ENCODE results near the gene CD82. TPM values are rescaled to one million over a fixed set of nuclear protein-coding genes. Genes with fewer than 3 reads are reported as not detected.

Gene CD82
- total RNA-seq, 1 donor from 2014 or later, result 425 TPM

- DNase-seq (ENCODE audit: low spot score), result no peak
- Mint-ChIP-seq H3K27me3 (ENCODE audit: low read depth) (peaks cover 3% of the 10 kb centered on the region), H3K4me3 (ENCODE audit: low read depth) (no peak overlapping the region), H3K36me3 (ENCODE audit: low read depth) (peaks cover 3% of the 10 kb centered on the region), H3K27ac (peak overlapping the region; percentile 26), H3K9me3 (no peaks in the 10 kb centered on the region), H3K4me1 (ENCODE audit: low read depth) (peaks cover 42% of the 10 kb centered on the region)
- intact Hi-C loops (cut with micrococcal nuclease), result loop anchor here (10.0 kb wide), 1 partner anchor 333 kb away; no protein-coding TSS in a partner anchor
Observed at GRCh38 chr11:44527476-44527875, 38.0 kb upstream of the CD82 start.

DNA sequence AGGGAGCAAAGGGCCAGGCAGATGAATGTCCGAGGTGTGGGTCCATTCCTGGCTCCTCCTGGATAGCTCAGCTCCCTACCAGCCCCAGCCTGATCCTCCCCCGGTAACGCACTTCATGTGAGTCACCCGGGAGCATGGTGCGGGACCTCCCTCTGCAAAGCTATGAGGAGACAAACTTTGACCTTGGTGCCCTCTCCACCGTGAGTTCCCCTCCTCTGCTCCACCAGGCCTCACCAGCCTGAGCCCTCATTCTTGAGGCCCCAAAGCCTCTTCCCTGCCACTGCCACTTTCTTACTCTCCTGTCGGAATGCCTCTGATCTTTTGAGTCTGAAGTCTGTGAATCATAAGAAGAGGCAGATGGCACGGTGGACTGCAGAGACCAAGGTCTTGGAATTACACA is 37.4 kb upstream of the CD82 start:
- H3K27ac Mint-ChIP-seq, result peak overlapping the region; percentile 76
- H3K4me1 Mint-ChIP-seq (ENCODE audit: low read depth), result peaks cover 42% of the 10 kb centered on the region
- intact Hi-C loops (cut with micrococcal nuclease), result loop anchor here (10.0 kb wide), 1 partner anchor 333 kb away; no protein-coding TSS in a partner anchor
- H3K9me3 Mint-ChIP-seq, result no peaks in the 10 kb centered on the region
- no peaks in the 10 kb centered on the region for H3K27me3 Mint-ChIP-seq (ENCODE audit: low read depth)
- peaks cover 3% of the 10 kb centered on the region for H3K36me3 Mint-ChIP-seq (ENCODE audit: low read depth)
- DNase-seq (ENCODE audit: low spot score), result no peak
- no peak overlapping the region for H3K4me3 Mint-ChIP-seq (ENCODE audit: low read depth)

DNA sequence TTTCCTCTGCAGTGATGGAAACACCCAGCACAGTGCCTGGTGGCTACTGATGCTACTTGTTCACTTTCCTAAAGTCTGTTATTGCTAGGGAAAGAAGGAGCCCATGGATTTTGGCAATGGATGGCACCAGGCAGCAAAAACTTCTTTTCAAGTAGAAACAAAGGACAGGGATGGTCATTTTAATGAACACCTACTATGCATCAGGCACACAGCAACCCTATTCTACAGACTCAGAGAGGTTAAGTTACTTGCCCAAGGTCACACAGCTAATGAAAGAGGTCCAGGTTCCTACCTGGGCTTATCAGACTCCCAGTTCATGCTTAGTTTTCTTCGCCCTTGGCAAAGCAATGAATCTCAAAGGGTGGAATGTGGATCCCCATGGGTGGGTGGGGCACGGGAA is 36.9 kb upstream of the CD82 start:
- peak overlapping the region; percentile 76 for H3K27ac Mint-ChIP-seq
- peaks cover 42% of the 10 kb centered on the region for H3K4me1 Mint-ChIP-seq (ENCODE audit: low read depth)
- H3K27me3 Mint-ChIP-seq (ENCODE audit: low read depth), result no peaks in the 10 kb centered on the region
- no peak overlapping the region for H3K4me3 Mint-ChIP-seq (ENCODE audit: low read depth)
- intact Hi-C loops (cut with micrococcal nuclease), result loop anchor here (10.0 kb wide), 1 partner anchor 334 kb away; no protein-coding TSS in a partner anchor
- DNase-seq (ENCODE audit: low spot score), result no peak
- peaks cover 3% of the 10 kb centered on the region for H3K36me3 Mint-ChIP-seq (ENCODE audit: low read depth)
- H3K9me3 Mint-ChIP-seq, result no peaks in the 10 kb centered on the region

DNA sequence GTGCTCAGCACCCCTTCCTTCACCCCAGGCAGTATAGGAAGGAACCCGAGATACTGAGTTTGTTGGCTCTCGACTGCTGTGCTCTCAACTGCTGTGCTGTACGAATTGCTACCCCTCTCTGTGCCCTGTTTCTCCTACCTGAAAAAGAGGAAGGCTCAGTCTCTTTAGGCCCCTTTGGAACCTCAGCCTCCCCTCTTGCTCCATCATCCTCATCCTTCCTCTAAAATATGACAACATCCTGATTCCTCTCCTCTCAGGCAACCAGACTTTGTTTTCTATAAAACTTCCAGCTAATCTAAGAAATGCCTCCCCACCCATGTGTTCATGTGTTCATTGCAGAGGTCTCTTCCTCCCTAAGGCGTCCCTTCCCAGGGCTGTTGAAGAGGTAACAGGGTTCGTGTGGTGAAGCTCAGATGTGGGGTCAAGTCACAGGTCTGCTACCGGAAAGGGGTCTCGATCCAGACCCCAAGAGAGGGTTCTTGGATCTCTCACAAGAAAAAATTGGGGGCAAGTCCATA is 35.5 kb upstream of the CD82 start:
- Mint-ChIP-seq H3K9me3 (no peaks in the 10 kb centered on the region), H3K27ac (peak overlapping the region; percentile 97), H3K36me3 (ENCODE audit: low read depth) (peaks cover 3% of the 10 kb centered on the region), H3K27me3 (ENCODE audit: low read depth) (no peaks in the 10 kb centered on the region), H3K4me3 (ENCODE audit: low read depth) (peak overlapping the region; percentile 63), H3K4me1 (ENCODE audit: low read depth) (peaks cover 37% of the 10 kb centered on the region)
- no peak for DNase-seq (ENCODE audit: low spot score)
- intact Hi-C loops (cut with micrococcal nuclease), result loop anchor here (1.0 to 10.0 kb wide), 3 partner anchors 35 to 335 kb away; partner anchors contain the start of gene CD82

GRCh38 chr11:44530413-44531115 is 34.9 kb upstream of the CD82 start:
- Mint-ChIP-seq H3K9me3 (no peaks in the 10 kb centered on the region), H3K36me3 (ENCODE audit: low read depth) (peaks cover 3% of the 10 kb centered on the region), H3K27ac (peak overlapping the region; percentile 97), H3K4me1 (ENCODE audit: low read depth) (peaks cover 33% of the 10 kb centered on the region), H3K27me3 (ENCODE audit: low read depth) (no peaks in the 10 kb centered on the region), H3K4me3 (ENCODE audit: low read depth) (peak overlapping the region; percentile 63)
- intact Hi-C loops (cut with micrococcal nuclease), result loop anchor here (1.0 to 2.0 kb wide), 2 partner anchors 35 to 42 kb away; partner anchors contain the start of gene CD82
- peak; percentile 46 for DNase-seq (ENCODE audit: low spot score)

- peaks cover 3% of the 10 kb centered on the region for H3K36me3 Mint-ChIP-seq (ENCODE audit: low read depth)
- peak overlapping the region; percentile 97 for H3K27ac Mint-ChIP-seq
- DNase-seq (ENCODE audit: low spot score), result no peak
- no peak overlapping the region for H3K4me3 Mint-ChIP-seq (ENCODE audit: low read depth)
- no peaks in the 10 kb centered on the region for H3K9me3 Mint-ChIP-seq
- peaks cover 33% of the 10 kb centered on the region for H3K4me1 Mint-ChIP-seq (ENCODE audit: low read depth)
- H3K27me3 Mint-ChIP-seq (ENCODE audit: low read depth), result no peaks in the 10 kb centered on the region
- intact Hi-C loops (cut with micrococcal nuclease), result loop anchor here (2.0 kb wide), 1 partner anchor 42 kb away; no protein-coding TSS in a partner anchor
Observed at GRCh38 chr11:44531116-44531504, 34.4 kb upstream of the CD82 start.

DNA sequence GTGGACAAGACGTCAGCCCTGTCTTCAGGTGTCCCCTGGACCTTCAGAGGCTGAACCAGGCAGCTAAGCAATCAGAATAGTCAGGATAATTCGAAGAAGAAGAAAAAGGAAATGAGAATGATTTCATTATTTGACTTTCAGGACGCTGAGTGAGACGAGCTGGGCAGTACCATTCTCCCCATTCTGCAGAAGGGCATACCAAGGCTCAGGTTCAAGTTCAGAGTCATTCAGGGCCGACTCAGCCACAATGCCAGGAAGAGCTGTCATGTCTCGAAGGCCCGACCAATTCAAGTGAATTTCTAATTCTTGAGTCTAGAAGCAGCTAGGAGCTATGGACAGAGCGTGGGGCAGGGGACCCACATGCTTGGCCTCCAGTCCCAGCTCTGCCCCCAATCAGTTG is 33.8 kb upstream of the CD82 start:
- DNase-seq (ENCODE audit: low spot score), result no peak

DNA sequence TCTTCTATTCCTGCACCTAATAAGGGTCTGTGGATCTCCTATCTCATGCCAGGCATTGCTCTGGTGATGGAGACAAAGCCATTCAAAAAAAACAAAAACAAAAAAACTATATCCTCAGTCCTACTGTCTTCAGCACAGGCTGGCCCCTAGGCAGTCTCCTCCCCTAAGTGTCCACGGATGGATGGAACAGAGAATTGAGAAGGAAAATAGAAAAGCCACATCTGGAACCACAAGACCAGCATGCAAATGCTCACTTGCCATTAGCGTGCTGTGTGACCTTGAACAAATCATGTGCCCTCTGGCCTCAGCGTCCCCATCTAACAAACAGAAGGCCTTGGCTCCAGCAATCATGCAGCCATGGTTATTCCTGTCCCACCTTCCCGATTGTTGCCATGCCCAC is 32.7 kb upstream of the CD82 start:
- Mint-ChIP-seq H3K4me3 (ENCODE audit: low read depth) (no peak overlapping the region), H3K27ac (no peak overlapping the region), H3K9me3 (no peaks in the 10 kb centered on the region), H3K4me1 (ENCODE audit: low read depth) (peaks cover 24% of the 10 kb centered on the region), H3K27me3 (ENCODE audit: low read depth) (no peaks in the 10 kb centered on the region), H3K36me3 (ENCODE audit: low read depth) (peaks cover 3% of the 10 kb centered on the region)
- DNase-seq (ENCODE audit: low spot score), result no peak
- intact Hi-C loops (cut with micrococcal nuclease), result no loop called here

More for the DNA sequence above, 33.8 kb upstream of the CD82 start:
- peaks cover 33% of the 10 kb centered on the region for H3K4me1 Mint-ChIP-seq (ENCODE audit: low read depth)
- peaks cover 3% of the 10 kb centered on the region for H3K36me3 Mint-ChIP-seq (ENCODE audit: low read depth)
- H3K9me3 Mint-ChIP-seq, result no peaks in the 10 kb centered on the region
- no peak overlapping the region for H3K4me3 Mint-ChIP-seq (ENCODE audit: low read depth)
- intact Hi-C loops (cut with micrococcal nuclease), result loop anchor here (2.0 kb wide), 1 partner anchor 41 kb away; no protein-coding TSS in a partner anchor
- no peaks in the 10 kb centered on the region for H3K27me3 Mint-ChIP-seq (ENCODE audit: low read depth)
- peak overlapping the region; percentile 97 for H3K27ac Mint-ChIP-seq

- H3K9me3 Mint-ChIP-seq, result no peaks in the 10 kb centered on the region
- no peak overlapping the region for H3K27ac Mint-ChIP-seq
- H3K27me3 Mint-ChIP-seq (ENCODE audit: low read depth), result no peaks in the 10 kb centered on the region
- no peak for DNase-seq (ENCODE audit: low spot score)
- H3K4me1 Mint-ChIP-seq (ENCODE audit: low read depth), result peaks cover 19% of the 10 kb centered on the region
- peaks cover 3% of the 10 kb centered on the region for H3K36me3 Mint-ChIP-seq (ENCODE audit: low read depth)
- intact Hi-C loops (cut with micrococcal nuclease), result no loop called here
- H3K4me3 Mint-ChIP-seq (ENCODE audit: low read depth), result no peak overlapping the region
Observed at GRCh38 chr11:44533921-44534711, 31.3 kb upstream of the CD82 start.

DNA sequence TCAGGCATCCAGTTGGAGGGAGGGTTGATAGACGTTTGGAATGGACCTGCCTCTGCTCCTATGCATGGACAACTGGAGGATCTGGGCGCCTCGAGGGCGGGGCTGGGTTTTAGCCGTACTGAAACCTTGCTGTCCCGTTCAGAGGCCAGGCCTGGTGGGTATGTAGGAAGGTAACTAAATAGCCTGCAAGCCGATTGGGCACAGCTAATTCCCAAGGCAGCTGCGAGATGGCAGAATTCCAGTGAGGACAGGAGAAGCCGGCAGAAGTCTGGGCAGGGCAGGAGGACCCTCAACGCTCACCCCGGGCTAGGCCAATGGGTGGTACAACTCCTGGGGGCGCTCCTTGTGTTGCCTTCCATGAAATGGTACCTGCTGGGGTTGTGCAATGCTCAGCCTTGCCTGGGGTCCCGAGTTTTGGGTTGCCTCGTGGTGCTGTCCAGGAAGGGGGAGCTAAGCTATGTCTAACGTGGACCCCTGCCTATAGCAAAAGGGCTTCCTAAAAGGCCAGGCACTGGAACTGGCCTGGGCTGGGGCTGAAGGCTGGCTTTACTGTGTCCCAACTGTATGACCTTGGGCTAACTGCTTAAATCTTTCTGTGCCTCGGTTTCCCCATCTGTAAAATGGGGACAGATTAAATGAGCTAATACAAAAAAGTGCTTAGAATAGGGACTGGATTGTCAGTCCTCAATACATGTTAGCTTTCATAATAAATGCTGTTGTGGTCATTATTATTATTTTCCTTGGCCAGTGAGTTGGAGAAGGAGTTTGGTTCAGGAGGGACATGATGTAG is 30.1 kb upstream of the CD82 start:
- H3K4me3 Mint-ChIP-seq (ENCODE audit: low read depth), result no peak overlapping the region
- DNase-seq (ENCODE audit: low spot score), result no peak
- no peaks in the 10 kb centered on the region for H3K27me3 Mint-ChIP-seq (ENCODE audit: low read depth)
- no peaks in the 10 kb centered on the region for H3K36me3 Mint-ChIP-seq (ENCODE audit: low read depth)
- peaks cover 13% of the 10 kb centered on the region for H3K4me1 Mint-ChIP-seq (ENCODE audit: low read depth)
- intact Hi-C loops (cut with micrococcal nuclease), result loop anchor here (5.0 kb wide), 1 partner anchor 423 kb away; no protein-coding TSS in a partner anchor
- no peak overlapping the region for H3K27ac Mint-ChIP-seq
- H3K9me3 Mint-ChIP-seq, result no peaks in the 10 kb centered on the region

DNA sequence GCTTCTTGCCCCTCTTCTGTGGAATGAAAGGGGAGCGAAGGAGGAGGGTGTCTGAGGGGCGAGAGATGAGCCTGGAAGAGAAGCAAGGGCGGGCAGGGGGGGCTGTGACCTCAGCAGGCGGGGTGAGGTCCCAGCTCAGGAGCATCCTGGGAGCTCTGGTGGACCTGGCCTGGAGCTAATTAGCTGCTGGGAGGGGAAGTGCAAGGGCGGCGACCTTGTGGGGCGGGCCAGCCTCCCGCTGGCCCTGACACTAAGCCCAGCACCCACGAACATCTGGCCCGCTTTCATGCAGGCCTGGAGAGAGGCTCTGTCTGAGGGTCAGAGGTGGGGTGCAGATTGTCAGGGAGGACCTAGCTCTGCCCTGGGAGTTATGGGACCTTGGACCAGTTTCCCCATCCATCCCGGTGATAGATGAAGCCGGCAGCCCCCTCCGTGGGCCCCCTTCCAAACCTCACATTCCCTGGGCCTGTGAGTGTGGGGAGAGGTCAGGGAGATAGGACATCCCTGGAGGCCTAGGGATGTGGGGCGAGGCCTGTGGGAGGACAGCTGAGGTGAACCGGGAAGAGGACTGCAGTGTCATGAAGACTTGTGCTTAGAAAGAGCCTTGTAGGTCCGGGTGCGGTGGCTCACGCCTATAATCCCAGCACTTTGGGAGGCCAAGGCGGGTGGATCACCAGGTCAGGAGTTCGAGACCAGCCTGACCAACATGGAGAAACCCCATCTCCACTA is 28.5 kb upstream of the CD82 start:
- DNase-seq (ENCODE audit: low spot score), result no peak
- H3K27me3 Mint-ChIP-seq (ENCODE audit: low read depth), result no peaks in the 10 kb centered on the region
- intact Hi-C loops (cut with micrococcal nuclease), result loop anchor here (5.0 kb wide), 1 partner anchor 425 kb away; no protein-coding TSS in a partner anchor
- H3K4me1 Mint-ChIP-seq (ENCODE audit: low read depth), result no peaks in the 10 kb centered on the region
- H3K4me3 Mint-ChIP-seq (ENCODE audit: low read depth), result no peak overlapping the region
- no peaks in the 10 kb centered on the region for H3K9me3 Mint-ChIP-seq
- no peaks in the 10 kb centered on the region for H3K36me3 Mint-ChIP-seq (ENCODE audit: low read depth)
- no peak overlapping the region for H3K27ac Mint-ChIP-seq

Data from activated T-helper 2 cell treated with anti-CD3 and anti-CD28 coated beads, Interferon-gamma antibody, Interleukin-2, Interleukin-4, amounts not matched to agents 10 μg/mL and 5 μg/mL and 100 μg/mL, durations not matched to agents 14 hours and 24 hours and 36 hours (primary cell).